HepG2 (cell line): Measurements from ENCODE around the gene TBL3. TPM values are rescaled to one million over a fixed set of nuclear protein-coding genes. Genes with fewer than 3 reads are reported as not detected.

Experiments used
- AGO1 ChIP-seq: fragments of 200-400 bp; formaldehyde crosslinking; IDR thresholded peaks from 2 replicates; pipeline ENCODE4 v1.6.1; 2017; ENCODE audit warnings: mild to moderate bottlenecking, low read depth, low read length, moderate library complexity; ENCODE audit not compliant: poor library complexity, severe bottlenecking
- HOXA3 ChIP-seq: sonication (generic); formaldehyde crosslinking; IDR thresholded peaks from 2 replicates; pipeline ENCODE4 v1.5.0; 2020; ENCODE audit warnings: missing genetic modification reagents
- KAT2B ChIP-seq: fragments of 150-350 bp; IDR thresholded peaks from 2 replicates; pipeline ENCODE4 v1.6.1; 2014; ENCODE audit warnings: low read depth, low read length, borderline replicate concordance
- MIXL1 ChIP-seq: IDR thresholded peaks from 2 replicates; pipeline ENCODE4 v1.6.1; 2016
- SALL1 ChIP-seq: sonication (generic); formaldehyde crosslinking; IDR thresholded peaks from 2 replicates; pipeline ENCODE4 v1.8.0; 2022; ENCODE audit warnings: mild to moderate bottlenecking, missing genetic modification reagents
- SMC3 ChIP-seq: IDR thresholded peaks from 2 replicates; pipeline ENCODE4 v1.6.1; 2011; ENCODE audit warnings: low read length, improper control_type of control experiment
- SP2 ChIP-seq: sonication (generic); formaldehyde crosslinking; IDR thresholded peaks from 2 replicates; pipeline ENCODE4 v1.5.1; 2020; ENCODE audit warnings: mild to moderate bottlenecking, missing genetic modification reagents
- ZBTB20 ChIP-seq: sonication (generic); formaldehyde crosslinking; IDR thresholded peaks from 2 replicates; pipeline ENCODE4 v1.8.1; 2023; ENCODE audit warnings: missing genetic modification reagents, low read depth, mild to moderate bottlenecking, borderline replicate concordance
- ZFP36L2 ChIP-seq: sonication (generic); formaldehyde crosslinking; IDR thresholded peaks from 2 replicates; pipeline ENCODE4 v1.4.0; 2020; ENCODE audit warnings: missing genetic modification reagents
- ZFX ChIP-seq: sonication (generic); formaldehyde crosslinking; IDR thresholded peaks from 2 replicates; pipeline ENCODE4 v1.4.0; 2020; ENCODE audit warnings: mild to moderate bottlenecking, low read depth, missing genetic modification reagents, moderate library complexity
- ZFY ChIP-seq: sonication (generic); formaldehyde crosslinking; IDR thresholded peaks from 2 replicates; pipeline ENCODE4 v1.4.0; 2020; ENCODE audit warnings: missing genetic modification reagents
- ZNF12 ChIP-seq: sonication (generic); formaldehyde crosslinking; IDR thresholded peaks from 2 replicates; pipeline ENCODE4 v1.5.0; 2020; ENCODE audit warnings: missing genetic modification reagents
- ZNF709 ChIP-seq: sonication (generic); formaldehyde crosslinking; IDR thresholded peaks from 2 replicates; pipeline ENCODE4 v1.5.0; 2020; ENCODE audit warnings: mild to moderate bottlenecking, missing genetic modification reagents
- polyA plus RNA-seq, 8 experiments: library from polyadenylated mRNA; depleted of rRNA in 3 of 8; stranded (reverse) in 7 of 8; unstranded in 1 of 8; fragments of >200 nt; fragmentation: Illumina TruSeq in 4 of 8; extraction: Trizol in 4 of 8; gene quantifications; 2 replicates each; pipeline versions ENCODE4 v1.2.1 to v1.2.3, GENCODE V29; 2011 to 2016; ENCODE audit warnings: low read depth in 4 of 8, missing spikeins in 1 of 8, mixed read lengths in 1 of 8; ENCODE audit not compliant: insufficient read depth in 1 of 8
- total RNA-seq, 5 experiments: library from RNA; depleted of rRNA; stranded (reverse); fragments of >200 nt; fragmentation: Illumina TruSeq; extraction: Trizol; gene quantifications; 2 replicates each; pipeline ENCODE4 v1.2.3, GENCODE V29; 2016; ENCODE audit warnings: low read depth in 1 of 5
- TF ChIP-seq, protein P1 (sequence below): sonication (generic); formaldehyde crosslinking; IDR thresholded peaks from 2 replicates; pipeline ENCODE4 v1.8.0; 2022; ENCODE audit warnings: mild to moderate bottlenecking, missing genetic modification reagents, moderate library complexity
- TF ChIP-seq, protein P2 (sequence below): sonication (generic); formaldehyde crosslinking; IDR thresholded peaks from 2 replicates; pipeline ENCODE4 v1.4.0; 2020; ENCODE audit warnings: missing genetic modification reagents
- TF ChIP-seq, protein P3 (sequence below): sonication (generic); formaldehyde crosslinking; IDR thresholded peaks from 2 replicates; pipeline ENCODE4 v1.5.1; 2020; ENCODE audit warnings: mild to moderate bottlenecking, missing genetic modification reagents, borderline replicate concordance
- TF ChIP-seq, protein P4 (sequence below): sonication (generic); formaldehyde crosslinking; IDR thresholded peaks from 2 replicates; pipeline ENCODE4 v1.5.0; 2020; ENCODE audit warnings: mild to moderate bottlenecking, missing genetic modification reagents, moderate library complexity
- TF ChIP-seq, protein P5 (sequence below), 2 experiments: sonication (generic) in 1 of 2; formaldehyde crosslinking in 1 of 2; IDR thresholded peaks; 2 replicates each; pipeline versions ENCODE4 v1.4.0 to v1.6.1; 2018 to 2020; ENCODE audit warnings: missing genetic modification reagents in 2 of 2, borderline replicate concordance in 1 of 2, low read depth in 1 of 2, mild to moderate bottlenecking in 1 of 2, missing biosample characterization in 1 of 2

TBL3 gene
- total and polyA plus RNA-seq, 2 of the 13 experiments (the other 11 are each of a cell fraction or from before 2014, with no cell fraction given) = 16.8 to 38.0 TPM

DNA sequence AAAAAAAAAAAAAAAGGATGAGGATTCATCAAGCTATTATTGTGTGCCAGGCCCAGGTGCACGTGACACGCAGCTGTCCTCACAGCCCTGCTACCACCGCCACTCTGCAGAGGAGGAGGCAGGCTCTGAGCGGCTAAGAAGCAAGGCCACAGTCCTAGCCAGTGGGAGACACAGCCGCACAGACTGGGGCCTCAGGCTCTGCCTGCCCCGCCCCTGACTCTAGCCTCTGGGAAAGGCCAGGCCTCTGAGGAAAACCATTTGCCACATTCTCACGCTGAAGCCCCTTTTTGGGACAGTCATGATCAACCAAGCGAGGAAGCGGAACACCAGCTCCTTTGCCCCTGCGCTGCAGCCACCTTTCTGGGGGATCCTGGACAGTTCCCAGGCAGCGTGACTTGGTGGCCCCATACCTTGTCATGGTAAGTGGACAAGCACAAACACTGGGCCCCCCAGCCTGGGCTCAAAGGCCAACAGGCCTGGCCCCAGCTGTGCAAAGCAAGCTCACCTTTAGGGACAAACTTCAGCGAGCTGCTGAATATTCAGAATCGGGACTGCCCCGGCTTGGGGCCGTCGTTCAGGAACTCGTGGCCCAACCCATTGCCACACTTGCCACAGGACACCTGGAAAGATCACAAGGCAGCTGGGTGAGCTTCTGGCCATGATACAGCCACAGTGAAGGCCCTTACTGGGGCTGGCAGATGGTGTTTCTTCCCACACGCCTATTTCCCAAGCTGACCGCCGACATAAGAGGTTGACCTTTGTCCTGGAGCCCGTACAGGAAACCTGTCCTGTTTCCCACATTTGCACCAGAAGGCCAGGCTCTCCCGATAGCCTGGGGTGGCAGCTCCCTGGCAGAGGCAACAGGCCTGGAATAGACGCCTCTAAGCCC, 31.3 kb upstream of the TBL3 start (continued):
- no peak for TF ChIP-seq ZNF12 (CRISPR knock-in tag)
- no peak; the same call in 1 of the 2 replicates for TF ChIP-seq SP2 (CRISPR knock-in tag)
- peak; percentile 33; the same call in 1 of the 2 replicates for TF ChIP-seq ZNF709 (CRISPR knock-in tag)
- 0 out of 2 replicates have a peak, but pooled peaks have one; percentile 22 for TF ChIP-seq ZFP36L2 (CRISPR knock-in tag)
- TF ChIP-seq, protein P1, sequence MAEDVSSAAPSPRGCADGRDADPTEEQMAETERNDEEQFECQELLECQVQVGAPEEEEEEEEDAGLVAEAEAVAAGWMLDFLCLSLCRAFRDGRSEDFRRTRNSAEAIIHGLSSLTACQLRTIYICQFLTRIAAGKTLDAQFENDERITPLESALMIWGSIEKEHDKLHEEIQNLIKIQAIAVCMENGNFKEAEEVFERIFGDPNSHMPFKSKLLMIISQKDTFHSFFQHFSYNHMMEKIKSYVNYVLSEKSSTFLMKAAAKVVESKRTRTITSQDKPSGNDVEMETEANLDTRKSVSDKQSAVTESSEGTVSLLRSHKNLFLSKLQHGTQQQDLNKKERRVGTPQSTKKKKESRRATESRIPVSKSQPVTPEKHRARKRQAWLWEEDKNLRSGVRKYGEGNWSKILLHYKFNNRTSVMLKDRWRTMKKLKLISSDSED (CRISPR knock-in tag) = no peak
- peak; percentile 25; the same call in 1 of the 2 replicates for TF ChIP-seq MIXL1 (CRISPR knock-in tag)
- TF ChIP-seq, protein P2, sequence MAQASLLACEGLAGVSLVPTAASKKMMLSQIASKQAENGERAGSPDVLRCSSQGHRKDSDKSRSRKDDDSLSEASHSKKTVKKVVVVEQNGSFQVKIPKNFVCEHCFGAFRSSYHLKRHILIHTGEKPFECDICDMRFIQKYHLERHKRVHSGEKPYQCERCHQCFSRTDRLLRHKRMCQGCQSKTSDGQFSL (CRISPR knock-in tag) = no peak
- TF ChIP-seq SMC3 = no peak
- TF ChIP-seq ZFX (CRISPR knock-in tag) = peak; percentile 79
- peak; percentile 77; the same call in 1 of the 2 replicates for TF ChIP-seq HOXA3 (CRISPR knock-in tag)
- TF ChIP-seq, protein P3, sequence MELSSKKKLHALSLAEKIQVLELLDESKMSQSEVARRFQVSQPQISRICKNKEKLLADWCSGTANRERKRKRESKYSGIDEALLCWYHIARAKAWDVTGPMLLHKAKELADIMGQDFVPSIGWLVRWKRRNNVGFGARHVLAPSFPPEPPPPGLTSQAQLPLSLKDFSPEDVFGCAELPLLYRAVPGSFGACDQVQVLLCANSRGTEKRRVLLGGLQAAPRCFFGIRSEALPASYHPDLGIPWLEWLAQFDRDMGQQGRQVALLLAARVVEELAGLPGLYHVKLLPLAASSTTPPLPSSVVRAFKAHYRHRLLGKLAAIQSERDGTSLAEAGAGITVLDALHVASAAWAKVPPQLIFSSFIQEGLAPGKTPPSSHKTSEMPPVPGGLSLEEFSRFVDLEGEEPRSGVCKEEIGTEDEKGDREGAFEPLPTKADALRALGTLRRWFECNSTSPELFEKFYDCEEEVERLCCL (CRISPR knock-in tag) = 0 out of 2 replicates have a peak, but pooled peaks have one; percentile 52
- peak; percentile 90 for TF ChIP-seq SALL1 (CRISPR knock-in tag)
- TF ChIP-seq, protein P4, sequence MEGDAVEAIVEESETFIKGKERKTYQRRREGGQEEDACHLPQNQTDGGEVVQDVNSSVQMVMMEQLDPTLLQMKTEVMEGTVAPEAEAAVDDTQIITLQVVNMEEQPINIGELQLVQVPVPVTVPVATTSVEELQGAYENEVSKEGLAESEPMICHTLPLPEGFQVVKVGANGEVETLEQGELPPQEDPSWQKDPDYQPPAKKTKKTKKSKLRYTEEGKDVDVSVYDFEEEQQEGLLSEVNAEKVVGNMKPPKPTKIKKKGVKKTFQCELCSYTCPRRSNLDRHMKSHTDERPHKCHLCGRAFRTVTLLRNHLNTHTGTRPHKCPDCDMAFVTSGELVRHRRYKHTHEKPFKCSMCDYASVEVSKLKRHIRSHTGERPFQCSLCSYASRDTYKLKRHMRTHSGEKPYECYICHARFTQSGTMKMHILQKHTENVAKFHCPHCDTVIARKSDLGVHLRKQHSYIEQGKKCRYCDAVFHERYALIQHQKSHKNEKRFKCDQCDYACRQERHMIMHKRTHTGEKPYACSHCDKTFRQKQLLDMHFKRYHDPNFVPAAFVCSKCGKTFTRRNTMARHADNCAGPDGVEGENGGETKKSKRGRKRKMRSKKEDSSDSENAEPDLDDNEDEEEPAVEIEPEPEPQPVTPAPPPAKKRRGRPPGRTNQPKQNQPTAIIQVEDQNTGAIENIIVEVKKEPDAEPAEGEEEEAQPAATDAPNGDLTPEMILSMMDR (CRISPR knock-in tag) = no peak; the same call in 1 of the 2 replicates
- no peak for TF ChIP-seq KAT2B
- TF ChIP-seq ZBTB20 (CRISPR knock-in tag) = peak; percentile 85; the same call in 1 of the 2 replicates
- TF ChIP-seq ZFY = peak; percentile 78
- TF ChIP-seq, protein P5, sequence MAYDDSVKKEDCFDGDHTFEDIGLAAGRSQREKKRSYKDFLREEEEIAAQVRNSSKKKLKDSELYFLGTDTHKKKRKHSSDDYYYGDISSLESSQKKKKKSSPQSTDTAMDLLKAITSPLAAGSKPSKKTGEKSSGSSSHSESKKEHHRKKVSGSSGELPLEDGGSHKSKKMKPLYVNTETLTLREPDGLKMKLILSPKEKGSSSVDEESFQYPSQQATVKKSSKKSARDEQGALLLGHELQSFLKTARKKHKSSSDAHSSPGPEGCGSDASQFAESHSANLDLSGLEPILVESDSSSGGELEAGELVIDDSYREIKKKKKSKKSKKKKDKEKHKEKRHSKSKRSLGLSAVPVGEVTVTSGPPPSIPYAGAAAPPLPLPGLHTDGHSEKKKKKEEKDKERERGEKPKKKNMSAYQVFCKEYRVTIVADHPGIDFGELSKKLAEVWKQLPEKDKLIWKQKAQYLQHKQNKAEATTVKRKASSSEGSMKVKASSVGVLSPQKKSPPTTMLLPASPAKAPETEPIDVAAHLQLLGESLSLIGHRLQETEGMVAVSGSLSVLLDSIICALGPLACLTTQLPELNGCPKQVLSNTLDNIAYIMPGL (CRISPR knock-in tag; IDR thresholded peaks at IDR 0.05; ENCODE audit: borderline replicate concordance in 1 of 2, low read depth in 1 of 2) = peak; percentile 2 to 37; a peak in 2 of 4 replicates
- peak; percentile 47 for TF ChIP-seq AGO1
